NCI-H2107 (cell line): ENCODE measurements around the gene PEPD.

Experiments
- DNase-seq: peaks from one replicate; lab custom pipeline; 2025; lab: John Stamatoyannopoulos, UW

The PEPD gene

DNA sequence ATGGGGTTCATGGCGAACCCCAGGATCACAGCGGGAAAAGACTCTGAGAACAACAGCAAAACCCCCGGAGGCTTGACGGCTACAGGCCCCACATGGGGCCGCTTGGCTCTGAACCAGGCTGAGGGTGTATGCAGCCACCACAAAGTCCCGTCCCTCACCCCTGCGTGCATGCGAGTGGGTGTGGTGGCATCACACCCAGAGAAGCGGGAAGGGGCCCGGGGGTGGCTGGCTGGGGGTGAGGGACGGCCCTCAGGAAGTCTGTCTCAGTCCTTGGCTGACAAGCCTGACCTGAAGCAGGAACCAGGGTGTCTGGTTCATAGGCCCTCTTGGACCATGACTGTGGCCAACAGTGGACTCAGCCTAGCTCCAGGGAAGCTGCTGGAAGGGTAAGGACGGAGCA lies 113.9 kb downstream of the PEPD start:
- no peak for DNase-seq

DNA sequence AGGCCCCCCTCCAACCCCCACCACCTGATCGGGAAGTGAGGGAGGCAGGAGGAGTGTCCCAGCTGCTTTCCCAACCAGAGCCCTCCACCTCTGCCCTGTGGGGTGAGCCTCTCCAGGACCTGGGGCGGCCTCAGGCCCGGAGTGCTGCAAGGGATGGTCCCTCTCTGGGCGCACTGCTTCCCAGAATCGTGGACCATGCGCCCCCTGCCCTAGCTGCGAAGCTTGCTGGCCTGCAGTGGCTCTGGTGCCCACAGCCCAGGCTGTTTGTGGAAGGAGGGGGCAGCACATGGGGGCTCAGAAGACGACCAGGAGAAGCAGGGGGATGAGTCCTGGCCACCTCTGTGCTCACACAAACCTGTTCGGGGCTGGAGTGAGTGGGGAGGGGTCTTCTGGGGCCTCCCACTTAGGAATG lies 114.4 kb downstream of the PEPD start:
- DNase-seq, result no peak

DNA sequence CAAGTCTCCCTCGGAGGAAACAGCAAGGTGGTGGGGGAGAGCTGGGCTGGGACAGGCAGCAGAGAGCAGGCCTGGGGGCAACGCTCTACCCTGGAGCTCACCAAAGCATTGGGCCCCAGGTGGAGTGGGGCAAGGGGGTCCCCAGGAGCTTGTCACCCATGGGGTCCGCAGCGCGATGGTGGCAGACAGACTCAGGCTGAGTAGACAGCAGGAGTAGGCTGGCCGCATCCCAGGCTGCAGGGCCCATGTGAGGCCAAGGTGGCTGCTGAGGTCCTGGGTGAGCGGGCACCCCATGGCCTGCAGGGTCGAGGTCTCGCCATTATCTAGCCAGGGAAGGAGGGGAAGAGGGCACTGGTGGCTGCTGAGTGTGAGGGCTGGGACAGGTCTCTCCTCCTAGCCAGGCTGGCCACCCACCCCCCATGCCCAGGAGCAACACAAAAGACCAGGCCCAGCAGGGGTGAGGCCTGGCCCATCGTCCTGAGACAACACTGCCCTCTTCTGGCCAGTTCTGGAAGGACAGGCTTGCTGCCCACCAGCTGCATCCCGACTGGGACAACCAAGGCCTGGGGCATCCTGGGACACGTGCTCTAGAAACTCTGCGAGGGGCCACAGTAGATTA lies 115.0 kb downstream of the PEPD start:
- peak; percentile 17 for DNase-seq

DNA sequence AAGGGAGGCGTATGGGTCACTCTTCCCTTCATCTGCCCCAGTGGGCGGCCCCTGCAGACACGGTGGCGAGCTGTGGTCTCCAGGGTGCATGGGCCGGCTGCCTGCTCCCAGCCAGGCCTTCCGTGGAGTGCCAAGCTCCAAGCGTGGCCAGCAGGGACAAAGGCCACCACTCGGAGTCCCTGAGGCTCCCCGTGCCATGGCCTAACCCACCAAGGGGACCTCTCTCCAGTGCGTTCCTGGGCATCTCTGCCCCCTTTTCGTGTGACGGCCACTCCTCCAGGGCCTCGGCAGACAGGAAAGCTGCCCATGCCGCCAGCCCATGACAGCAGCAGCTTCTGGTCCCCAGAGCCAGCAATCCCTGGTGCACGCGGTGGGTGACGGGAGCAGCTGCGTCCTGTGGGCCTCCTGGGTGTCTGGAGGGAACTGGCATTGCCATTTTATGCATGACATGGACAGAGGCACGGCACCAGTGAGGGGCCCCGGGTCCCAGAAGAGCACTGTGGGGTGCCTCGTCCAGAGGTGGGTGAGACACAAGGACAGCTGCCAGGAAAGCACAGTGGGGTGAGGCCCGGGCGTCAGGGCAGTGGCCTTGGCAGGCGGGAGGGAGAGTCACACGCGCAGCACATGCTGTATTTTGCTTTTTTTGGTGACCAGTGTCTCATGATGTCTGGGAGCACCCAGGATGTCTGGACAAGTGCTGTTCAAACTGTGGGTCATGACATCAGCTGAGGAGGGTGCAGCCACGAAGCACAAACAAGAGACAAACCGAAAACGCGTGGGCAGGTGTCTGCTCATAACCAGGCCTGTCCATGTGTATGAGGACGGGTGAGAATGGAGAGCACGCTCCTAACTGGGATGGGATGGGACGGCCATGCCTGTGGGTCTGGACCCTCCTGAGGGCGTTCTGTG lies 115.8 kb downstream of the PEPD start:
- no peak for DNase-seq

DNA sequence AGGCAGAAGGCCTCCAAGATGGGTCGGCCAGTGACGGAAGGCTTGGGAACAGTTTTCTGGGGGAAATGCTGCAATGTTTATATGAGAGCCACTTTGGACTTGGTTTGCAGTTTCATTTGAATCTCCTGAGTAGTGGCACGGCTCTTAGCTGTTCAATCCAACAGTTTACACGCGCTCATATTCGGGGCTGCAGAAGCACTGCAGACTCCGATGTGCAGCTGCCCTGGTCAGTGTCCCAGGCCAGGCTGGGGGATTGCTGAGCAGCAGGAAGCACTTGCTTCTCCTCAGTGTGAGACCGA lies 116.4 kb downstream of the PEPD start:
- DNase-seq, result no peak

DNA sequence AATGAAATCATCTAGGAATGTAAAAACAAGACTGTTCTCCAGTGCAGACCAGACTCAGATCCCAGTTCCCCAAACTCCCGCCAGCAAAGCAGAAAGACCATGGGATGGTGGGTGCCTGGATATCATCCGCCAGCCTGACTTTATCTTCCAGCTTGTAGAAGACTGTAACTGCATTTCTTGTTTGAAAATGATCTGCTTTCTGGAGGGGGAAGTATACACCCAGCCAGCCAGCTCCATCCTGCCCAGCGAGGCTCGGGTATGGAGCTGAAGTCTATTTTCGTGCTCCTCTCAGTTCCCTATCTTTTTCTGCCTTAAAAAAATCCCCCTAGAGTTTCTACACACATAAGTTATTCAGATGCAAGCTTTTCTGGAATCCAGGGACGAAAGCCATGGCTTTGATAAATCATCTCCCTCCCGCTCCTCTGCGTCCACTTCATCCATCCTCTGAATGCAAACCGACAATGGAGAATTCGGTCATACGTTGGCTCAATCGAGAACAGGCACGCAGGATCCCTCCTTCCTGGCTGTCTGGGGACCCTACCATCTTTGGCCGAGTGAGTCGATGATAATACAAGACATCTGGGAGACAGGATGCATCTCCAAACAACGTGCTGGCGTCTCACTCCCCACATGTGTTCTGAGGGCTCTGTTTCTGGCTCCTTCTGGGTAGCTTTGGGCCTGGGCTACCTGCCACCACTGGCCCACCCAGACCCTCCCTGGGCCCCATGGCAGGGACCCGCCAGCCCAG lies 116.9 kb downstream of the PEPD start:
- DNase-seq, result no peak

DNA sequence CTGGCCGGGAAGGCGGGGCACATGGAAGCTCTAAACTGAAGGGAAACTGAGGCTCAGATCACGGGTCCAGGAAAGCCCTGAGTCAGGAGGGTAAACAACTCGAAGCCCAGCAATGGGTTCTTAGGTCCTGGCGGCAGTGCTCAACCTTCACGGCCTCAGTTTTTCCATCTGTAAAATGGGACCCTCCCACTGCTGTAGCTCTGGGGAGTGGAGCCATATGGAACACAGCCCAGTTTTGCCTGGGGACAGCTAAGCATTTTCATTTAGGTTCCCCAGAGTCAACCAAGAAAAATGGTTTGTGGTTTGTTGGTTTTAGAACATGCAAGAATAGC lies 117.7 kb downstream of the PEPD start:
- no peak for DNase-seq

DNA sequence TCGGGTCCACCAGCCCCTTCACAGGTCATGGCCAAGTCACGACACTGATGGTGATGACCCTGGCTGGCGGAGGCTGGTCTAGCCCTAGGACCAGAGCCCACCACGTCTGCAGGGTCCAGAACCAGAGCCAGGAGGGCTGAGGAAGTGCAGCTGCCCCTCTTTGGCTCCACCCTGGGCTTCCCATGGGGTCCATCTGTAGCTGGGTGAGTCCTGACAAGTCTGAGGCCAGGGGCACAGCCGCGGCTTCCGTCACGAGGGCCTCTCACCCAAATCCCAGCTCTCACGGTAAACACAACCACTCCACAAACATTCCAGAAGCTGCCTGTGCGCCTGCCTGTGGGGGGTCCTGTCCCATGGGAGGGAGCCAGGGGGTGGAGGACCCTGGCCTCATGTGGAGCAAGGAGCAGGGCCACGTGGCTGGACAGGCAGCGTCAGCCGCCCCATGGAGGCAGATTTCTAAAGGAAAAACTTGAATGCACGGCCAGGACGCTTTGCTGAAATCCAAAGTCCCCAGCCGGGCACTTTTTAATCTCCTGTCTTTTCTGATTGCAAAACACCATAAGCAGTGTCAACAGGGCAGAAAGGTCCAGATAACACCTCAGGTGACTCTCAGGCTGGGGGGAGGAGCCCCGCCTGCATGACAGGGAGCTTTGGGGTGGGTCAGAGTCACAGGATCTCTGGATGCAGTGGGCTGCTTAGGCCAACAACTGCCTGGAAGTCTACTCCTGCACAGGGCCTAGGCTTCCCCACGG lies 118.2 kb downstream of the PEPD start:
- DNase-seq, result no peak

DNA sequence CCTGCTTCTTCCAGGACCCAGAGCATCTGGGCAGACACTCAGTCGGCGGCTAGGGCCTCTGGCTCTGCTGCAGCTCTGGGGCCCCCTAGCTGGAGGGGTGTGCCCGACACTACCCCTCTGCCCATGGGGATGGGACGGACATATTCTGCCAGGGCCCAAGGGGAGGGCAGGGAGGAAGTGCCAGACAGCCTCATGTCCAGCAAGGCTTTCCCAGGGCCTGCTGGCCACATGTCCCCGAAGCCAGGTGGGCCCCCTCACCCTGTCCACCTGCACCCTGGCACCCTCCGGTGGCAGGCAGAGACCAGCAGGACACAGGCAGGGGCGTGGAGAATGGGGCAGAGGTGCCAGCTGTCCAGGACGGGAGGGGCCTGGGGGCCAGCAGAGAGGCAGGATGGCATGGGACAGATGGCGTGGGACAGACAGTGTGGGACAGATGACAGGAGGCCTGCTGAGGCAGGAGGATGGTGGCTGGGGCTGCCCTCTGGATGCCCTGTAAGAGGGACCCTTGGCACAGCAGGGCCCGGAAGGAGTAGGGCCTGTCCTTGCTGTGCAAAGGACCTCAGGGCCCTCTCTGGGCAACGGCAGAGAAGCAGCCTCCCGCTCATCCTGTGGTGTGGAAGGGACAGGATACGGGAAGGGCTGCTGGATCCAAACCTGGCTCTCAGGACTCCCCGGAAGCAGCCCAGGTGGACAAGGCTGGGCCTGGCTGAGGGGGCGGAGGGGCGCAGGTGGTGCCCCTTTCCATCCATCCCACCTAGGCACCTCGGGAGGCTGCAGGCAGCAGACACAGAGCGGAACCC lies 119.0 kb downstream of the PEPD start:
- no peak for DNase-seq

DNA sequence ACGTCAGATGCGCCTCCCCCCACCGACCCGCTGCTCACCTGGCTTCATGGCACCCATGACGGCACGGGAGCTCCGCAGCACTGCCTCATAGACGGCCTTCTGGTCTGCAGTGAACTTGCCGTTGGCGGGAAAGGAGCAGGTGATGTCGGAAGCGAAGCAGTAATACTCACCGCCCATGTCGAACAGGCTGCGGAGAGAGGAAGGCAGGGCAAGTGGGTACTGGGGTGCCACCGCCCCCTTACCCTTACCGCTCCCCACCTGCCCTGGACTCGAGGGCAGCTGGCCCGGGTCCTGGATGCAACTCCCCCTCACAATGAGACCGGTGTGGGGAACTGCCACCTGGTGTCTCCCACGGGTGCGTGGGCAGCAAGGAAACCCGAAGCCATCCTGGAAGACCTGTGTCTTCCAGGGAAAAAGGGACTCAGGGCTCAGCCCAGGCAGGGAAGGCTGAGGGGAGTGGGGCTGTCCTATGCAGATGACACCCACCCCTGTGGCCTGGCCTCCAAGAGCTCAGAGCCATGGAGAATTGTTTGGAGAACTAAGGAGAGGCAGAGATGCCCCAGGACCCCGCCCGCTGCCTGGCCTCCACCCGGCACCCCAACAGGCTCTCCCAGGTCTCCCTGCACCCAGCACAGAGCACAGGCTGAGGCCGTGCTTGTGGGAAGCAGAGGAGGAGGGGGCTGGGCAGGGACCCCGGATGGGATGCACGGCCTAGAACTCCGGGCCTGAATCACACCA lies 119.7 kb downstream of the PEPD start:
- DNase-seq, result no peak

DNA sequence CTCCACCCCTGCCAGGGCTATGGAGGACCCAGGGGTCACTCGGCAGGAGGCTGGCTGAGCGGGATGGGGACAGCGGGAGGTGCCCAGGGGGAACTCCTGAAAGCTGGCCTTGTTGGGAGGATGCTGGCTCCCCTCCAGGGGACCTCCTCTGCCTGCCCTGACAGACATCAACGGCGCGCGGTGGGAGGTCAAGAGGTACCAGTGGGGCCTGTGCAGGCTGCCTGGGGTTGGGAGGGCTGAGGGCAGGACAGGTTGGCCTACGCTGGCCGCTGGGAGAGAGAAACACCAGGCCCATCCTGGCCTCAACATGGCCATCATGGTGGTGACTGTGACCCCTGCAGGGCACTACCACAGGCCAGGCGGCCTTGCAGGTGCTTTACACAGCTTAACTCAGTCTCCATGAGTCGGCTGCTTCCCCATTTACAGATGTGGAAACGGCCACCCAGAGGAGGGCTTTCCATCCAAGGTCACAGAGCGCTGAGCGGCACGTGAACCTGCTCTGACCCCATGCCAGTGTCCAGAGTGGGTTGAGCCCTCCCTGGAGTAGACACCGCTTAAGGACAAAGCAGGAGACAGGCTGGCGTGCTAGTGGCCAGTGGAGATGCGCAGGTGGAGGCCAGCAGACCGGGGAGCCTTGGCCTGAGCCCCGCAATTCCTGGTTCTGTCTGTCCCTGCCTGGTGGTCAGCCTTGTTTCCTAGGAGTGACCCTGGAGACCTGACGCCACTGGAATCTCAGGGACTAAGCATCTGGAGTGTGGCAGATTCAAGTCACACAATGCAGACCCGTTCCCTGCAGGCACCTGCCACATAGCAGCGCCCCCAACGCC lies 120.5 kb downstream of the PEPD start:
- DNase-seq, result no peak

DNA sequence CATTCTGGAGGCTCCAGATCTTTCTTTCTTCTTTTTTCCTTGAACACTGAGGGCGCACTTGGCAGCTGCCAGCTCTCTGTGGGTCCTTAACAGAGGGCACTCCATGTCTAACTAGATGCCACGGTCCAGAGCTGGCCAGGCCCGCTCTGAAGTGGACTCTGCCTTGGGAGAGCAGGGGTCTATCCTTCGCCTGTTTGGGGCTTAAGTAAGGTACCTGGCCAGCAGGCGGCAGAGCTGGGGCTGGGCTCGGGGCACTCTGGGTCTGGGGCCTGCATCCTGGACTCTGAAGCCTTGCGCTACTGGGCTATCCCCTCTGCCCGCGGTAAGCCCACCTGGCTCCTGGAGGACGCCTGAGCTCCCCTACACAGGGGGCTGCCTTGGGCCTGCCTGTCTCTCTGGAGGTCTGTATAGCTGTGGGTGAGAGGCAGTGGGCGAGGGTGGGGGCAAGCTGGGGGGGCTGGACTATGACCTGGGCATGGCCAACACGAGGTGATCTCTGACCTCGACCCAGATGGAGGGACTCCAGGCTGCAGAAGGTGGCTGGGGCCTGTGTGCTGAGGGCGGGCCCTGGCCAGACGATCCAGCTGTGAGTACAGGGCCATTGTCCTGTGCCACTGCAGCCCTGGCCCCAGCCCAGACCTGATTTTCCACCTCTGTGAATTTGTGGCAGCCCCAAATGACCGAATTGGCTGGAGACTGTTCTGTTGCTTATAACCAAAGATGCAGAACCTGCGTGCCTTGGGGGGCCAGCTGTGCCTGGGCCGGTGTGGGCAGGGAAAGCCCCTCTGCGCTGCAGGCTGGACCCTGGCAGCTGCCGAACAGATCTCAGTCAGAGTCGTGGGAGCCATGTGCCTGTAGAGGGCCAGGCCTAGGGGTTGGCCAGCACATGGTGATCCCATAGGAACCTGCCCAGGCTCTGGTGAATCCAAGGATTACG lies 121.6 kb downstream of the PEPD start:
- no peak for DNase-seq

DNA sequence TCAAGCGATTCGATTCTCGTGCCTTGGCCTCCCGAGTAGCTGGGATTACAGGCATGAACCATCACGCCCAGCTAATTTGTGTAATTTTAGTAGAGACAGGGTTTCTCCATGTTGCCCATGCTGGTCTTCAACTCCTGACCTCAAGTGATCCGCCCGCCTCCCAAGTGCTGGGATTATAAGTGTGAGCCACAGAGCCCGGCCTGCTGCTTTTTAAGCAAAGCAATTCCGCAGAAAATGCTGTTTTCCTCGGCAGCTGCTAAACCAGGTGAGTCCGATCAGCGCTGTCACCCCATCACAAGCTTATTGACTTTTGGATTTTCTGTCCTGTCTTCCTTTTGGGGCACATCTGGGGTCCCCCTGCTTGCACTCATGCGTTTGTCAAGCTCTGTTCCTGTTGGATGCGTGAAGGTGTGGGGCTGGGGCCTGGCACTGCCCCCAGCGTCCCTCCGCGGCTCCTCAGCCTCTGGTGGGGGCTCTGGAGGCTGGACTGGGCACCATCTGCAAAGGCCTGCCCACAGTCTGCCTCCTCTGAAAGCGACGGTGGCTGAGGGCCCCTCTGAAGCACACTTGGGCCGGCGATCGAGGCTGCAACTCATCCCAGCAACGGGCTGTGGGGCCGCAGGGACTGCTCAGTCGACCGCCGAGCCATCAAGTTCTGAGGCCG lies 122.4 kb downstream of the PEPD start:
- DNase-seq, result no peak

DNA sequence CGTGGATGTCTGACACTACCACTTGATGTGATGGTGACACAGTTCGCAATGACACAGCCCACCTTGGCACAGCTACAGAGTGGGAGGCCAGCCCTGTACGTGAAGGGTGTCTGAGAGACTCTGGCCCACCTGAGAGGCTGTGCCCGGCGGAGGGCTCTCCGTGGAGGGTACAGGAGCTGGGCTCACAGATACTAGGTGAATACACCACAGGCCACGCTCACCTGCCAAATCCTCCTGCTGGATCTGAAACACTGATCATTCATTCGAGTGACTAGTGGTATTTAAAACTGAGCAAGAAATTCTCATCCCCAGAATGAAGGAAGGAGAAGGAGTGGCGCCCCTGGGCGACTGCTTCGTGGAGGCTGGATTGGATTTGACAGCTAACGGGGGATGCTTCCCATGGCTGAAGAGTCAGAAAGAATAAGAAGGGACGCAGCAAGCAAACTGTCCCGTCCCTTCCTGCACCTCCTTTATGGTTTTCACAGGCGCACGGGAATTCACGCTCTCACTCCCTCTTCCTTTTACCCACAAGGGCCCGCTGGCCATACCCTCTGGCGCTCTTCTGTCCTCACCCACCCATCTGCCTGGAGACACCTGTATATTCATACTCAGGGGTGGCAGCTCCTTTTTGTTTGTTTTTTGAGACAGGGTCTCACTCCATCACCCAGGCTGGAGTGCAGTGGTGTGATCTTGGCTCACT lies 123.1 kb downstream of the PEPD start:
- DNase-seq, result no peak

DNA sequence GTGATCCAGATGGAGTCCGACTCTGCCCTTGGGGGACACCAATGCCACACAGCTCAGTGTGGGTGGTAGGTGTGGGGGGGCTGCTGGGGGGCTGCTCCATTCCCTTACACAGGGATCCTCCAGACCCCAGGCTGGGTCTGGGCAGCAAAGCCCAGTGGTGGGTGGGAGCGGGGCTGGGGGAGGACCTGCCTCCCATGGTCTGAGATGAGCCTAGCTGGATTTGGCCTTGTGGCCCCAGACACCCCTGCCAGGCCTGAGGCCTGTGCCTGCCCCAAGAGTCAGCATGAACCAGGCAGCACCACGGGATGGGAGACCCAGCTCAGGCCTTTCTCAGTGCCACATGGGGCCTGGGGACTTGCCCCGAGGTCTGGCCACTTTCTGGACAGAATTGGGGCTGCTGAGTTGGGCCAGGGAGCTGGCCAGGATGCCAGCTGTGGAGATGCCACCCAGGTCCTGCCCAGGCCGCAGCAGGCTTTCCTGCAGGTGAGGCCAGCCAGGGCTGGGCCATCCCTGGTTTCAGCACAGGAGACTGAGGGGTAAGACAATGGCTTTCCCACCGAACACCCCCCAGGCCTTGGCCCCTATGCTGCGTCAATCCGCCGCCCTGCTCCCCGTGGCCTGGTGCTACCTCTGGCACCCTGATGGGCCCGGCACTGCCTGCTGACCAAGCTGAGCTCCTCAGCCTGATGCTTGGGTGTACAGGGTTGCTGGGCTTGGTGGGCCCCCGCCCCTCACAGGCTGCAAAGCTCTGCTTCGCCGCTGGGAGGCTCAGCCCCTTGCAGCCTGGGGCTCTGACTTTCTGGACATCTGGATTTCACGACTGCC lies 123.8 kb downstream of the PEPD start:
- DNase-seq, result no peak

DNA sequence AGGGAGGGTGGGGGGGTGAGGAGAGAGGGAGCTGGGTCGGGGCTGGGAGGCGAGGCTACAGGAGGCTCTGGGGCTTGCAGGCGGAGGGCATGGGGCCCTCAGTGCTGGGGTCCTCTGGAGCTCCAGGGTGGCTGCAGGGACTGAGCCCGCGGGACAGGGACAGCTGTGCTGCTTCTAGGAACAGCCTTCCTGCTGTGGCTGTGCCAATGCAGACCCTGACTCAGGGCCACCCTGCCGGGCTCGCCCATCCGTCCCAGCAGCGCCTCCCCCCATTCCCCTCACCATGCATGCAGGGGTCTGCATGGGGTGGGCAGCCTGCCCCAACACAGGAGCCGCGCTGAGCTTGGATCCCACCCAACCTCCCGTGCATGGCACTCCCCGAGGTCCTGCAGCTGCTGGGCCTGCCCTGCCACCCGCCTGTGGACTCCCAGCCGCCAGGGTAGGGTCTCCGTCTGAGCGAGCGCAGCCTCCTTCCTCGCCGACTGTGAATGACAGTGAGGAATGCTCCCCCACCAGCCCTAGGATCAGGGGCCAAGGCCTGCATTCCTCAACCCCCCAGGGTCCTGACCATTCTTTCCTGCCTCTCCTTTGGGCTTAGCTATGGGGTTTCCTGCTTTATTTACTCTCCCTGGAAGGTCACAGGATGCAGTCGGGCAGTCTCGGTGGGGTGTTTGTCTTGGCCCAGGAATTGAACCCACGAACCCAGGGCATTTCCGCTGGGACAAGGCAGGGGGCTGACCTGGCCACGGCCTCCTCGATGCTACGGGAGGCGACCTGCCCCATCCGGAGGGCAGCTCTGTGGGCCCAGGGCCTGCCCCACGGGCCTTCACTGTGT lies 124.7 kb downstream of the PEPD start:
- DNase-seq, result no peak
